GM12878 (cell line): ENCODE data around the gene KRT79. TPM values are rescaled to one million over a fixed set of nuclear protein-coding genes. Genes with fewer than 3 reads are reported as not detected.

ENCODE experiments used
- ATAC-seq: fragments of 200-7000 bp; cut with Tn5 transposase; 3 replicates; pipeline ENCODE4 v1.9.1; 2020; ENCODE audit warnings: mild to moderate bottlenecking, moderate library complexity
- BruUV-seq: library from RNA; stranded (reverse); fragments of 400-500 nt; replicated peaks from 2 replicates; lab custom pipeline; 2021; lab: Mats Ljungman, UMichigan
- CTCF ChIA-PET: fragments of 300-600 bp; sonication (Branson Sonifier 250); formaldehyde crosslinking; extraction: SDS; loops from one replicate; lab custom pipeline; 2021; ENCODE audit warnings: inconsistent platforms; lab: Yijun Ruan, JAX
- POLR2A ChIA-PET: fragments of 350-600 bp; formaldehyde crosslinking; extraction: SDS; loops from one replicate; lab custom pipeline; 2021; ENCODE audit warnings: inconsistent platforms; lab: Charles Lee
- RAD21 ChIA-PET: fragments of 300-600 bp; sonication (Branson Sonifier 250); formaldehyde crosslinking; loops from one replicate; lab custom pipeline; 2023; ENCODE audit warnings: antibody characterized with exemption; ENCODE audit not compliant: unreplicated experiment; lab: Charles Lee
- SMC1A ChIA-PET: fragments of 300-600 bp; sonication (Branson Sonifier 250); formaldehyde crosslinking; loops from one replicate; lab custom pipeline; 2023; ENCODE audit not compliant: unreplicated experiment, uncharacterized antibody; lab: Charles Lee
- DNase-seq: peaks from one replicate; pipeline ENCODE4 v3.0.0-alpha.2; 2011; ENCODE audit warnings: low read depth, low spot score
- FAIRE-seq: peaks from 3 replicates; lab custom pipeline; 2011; peaks lifted over from hg19 to GRCh38; lab: Jason Lieb, UNC
- H2AFZ ChIP-seq: 2 replicates; pipeline ENCODE4 v1.6.0; 2011; ENCODE audit warnings: low read depth, low read length, control low read depth; ENCODE audit not compliant: control insufficient read depth
- H3K27ac ChIP-seq: 2 replicates; pipeline ENCODE4 v1.5.1; 2011; ENCODE audit warnings: control low read depth; ENCODE audit not compliant: control insufficient read depth, insufficient read depth
- H3K27me3 ChIP-seq, 2 experiments: replicated peaks in 1 of 2; 2 replicates each; pipeline versions ENCODE4 v1.6.0 to v1.6.1; 2011; ENCODE audit warnings: low read length in 1 of 2; ENCODE audit not compliant: control insufficient read depth in 2 of 2, insufficient read depth in 2 of 2
- H3K36me3 ChIP-seq, 2 experiments: 2 replicates each; pipeline ENCODE4 v1.5.1; 2011; ENCODE audit warnings: low read length in 1 of 2; ENCODE audit not compliant: control insufficient read depth in 2 of 2, insufficient read depth in 2 of 2
- H3K4me1 ChIP-seq: 2 replicates; pipeline ENCODE4 v1.6.1; 2011; ENCODE audit warnings: mild to moderate bottlenecking, low read length, moderate library complexity, mixed read lengths; ENCODE audit not compliant: control insufficient read depth, insufficient read depth
- H3K4me2 ChIP-seq: 2 replicates; pipeline ENCODE4 v1.6.0; 2011; ENCODE audit warnings: control low read depth; ENCODE audit not compliant: control insufficient read depth, insufficient read depth
- H3K4me3 ChIP-seq: fragments of 200-600 bp; sonication (generic); 2 replicates; pipeline ENCODE4 v1.5.1; 2016
- H3K79me2 ChIP-seq: 2 replicates; pipeline ENCODE4 v1.6.0; 2011; ENCODE audit warnings: low read length; ENCODE audit not compliant: control insufficient read depth, insufficient read depth
- H3K9ac ChIP-seq: 2 replicates; pipeline ENCODE4 v1.8.0; 2011; ENCODE audit warnings: low read length, control low read depth, mixed read lengths; ENCODE audit not compliant: control insufficient read depth, insufficient read depth
- H3K9me3 ChIP-seq: replicated peaks from 3 replicates; pipeline ENCODE4 v1.5.1; 2011; ENCODE audit warnings: mild to moderate bottlenecking, low read length; ENCODE audit not compliant: control insufficient read depth, insufficient read depth
- H4K20me1 ChIP-seq: 2 replicates; pipeline ENCODE4 v1.6.0; 2011; ENCODE audit not compliant: control insufficient read depth, insufficient read depth
- IRF4 ChIP-seq: IDR thresholded peaks from 2 replicates; pipeline ENCODE4 v1.6.1; 2011; ENCODE audit warnings: low read depth, low read length
- NBN ChIP-seq: fragments of 450-650 bp; IDR thresholded peaks from 2 replicates; pipeline ENCODE4 v1.6.1; 2016
- NR2C1 ChIP-seq: fragments of 450-650 bp; IDR thresholded peaks from 2 replicates; pipeline ENCODE4 v1.6.1; 2017; ENCODE audit warnings: antibody characterized with exemption, mild to moderate bottlenecking, moderate library complexity
- STAT1 ChIP-seq: fragments of 450-650 bp; conservative IDR thresholded peaks from 2 replicates; pipeline ENCODE4 v1.6.1; 2014; ENCODE audit warnings: antibody characterized with exemption, mild to moderate bottlenecking
- TAF1 ChIP-seq: IDR thresholded peaks from 2 replicates; pipeline ENCODE4 v1.6.1; 2011; ENCODE audit warnings: mild to moderate bottlenecking, low read depth, low read length, borderline replicate concordance
- ZSCAN29 ChIP-seq: fragments of 450-650 bp; IDR thresholded peaks from 2 replicates; pipeline ENCODE4 v1.6.1; 2017; ENCODE audit warnings: mild to moderate bottlenecking, moderate library complexity
- WGBS: methylation state at CpG from one replicate; pipeline ENCODE4 v1.1.6; 2016; ENCODE audit warnings: low lambda C conversion rate; ENCODE audit not compliant: insufficient replicate concordance, insufficient coverage; ENCODE audit errors: missing lambda C conversion rate; 5-methylcytosine and 5-hydroxymethylcytosine counted together
- in situ Hi-C: fragments of 300-500 bp; cut with MboI; formaldehyde crosslinking; loops from 9 replicates; pipeline ENCODE4 v1.14.3; 2018; ENCODE audit warnings: mixed read lengths
- intact Hi-C: fragments of 100-400 bp; cut with micrococcal nuclease; formaldehyde crosslinking; loops from one replicate; pipeline ENCODE4 v1.14.2; 2022; ENCODE audit not compliant: unreplicated experiment
- polyA plus RNA-seq, 11 experiments: library from polyadenylated mRNA; depleted of rRNA in 4 of 11; unstranded in 6 of 11; stranded (reverse) in 5 of 11; fragments of >200 nt; fragmentation: Nextera tagmentation in 4 of 11; fragmentation: Illumina TruSeq in 1 of 11; extraction: Ambion mirVana in 4 of 11; extraction: Trizol in 1 of 11; gene quantifications; 1 replicate in 1 of 11; 2 replicates in 10 of 11; pipeline versions ENCODE4 v1.2.1 to v1.2.3, GENCODE V29; 2011 to 2016; ENCODE audit warnings: inconsistent platforms in 2 of 11, missing spikeins in 2 of 11, low read depth in 1 of 11
- total RNA-seq, 4 experiments: library from RNA; depleted of rRNA in 3 of 4; stranded (reverse); fragments of >200 nt in 3 of 4; fragmentation: Illumina TruSeq in 1 of 4; extraction: Trizol in 1 of 4; gene quantifications; 2 replicates each; pipeline versions ENCODE4 v1.2.1 to v1.2.3, GENCODE V29; 2013 to 2021
- TF ChIP-seq, protein P1 (sequence below): fragments of 450-650 bp; conservative IDR thresholded peaks from 2 replicates; pipeline ENCODE4 v1.6.1; 2017; ENCODE audit warnings: mild to moderate bottlenecking, moderate library complexity
- TF ChIP-seq, protein P2 (sequence below): fragments of 450-650 bp; IDR thresholded peaks from 2 replicates; pipeline ENCODE4 v1.6.1; 2014; ENCODE audit warnings: mild to moderate bottlenecking

The KRT79 gene
- total and polyA plus RNA-seq, 10 of the 15 experiments (the other 5 are each of a cell fraction or from before 2014, with no cell fraction given) = 0.03 to 0.09 (median 0.07) TPM; not detected in 7

DNA sequence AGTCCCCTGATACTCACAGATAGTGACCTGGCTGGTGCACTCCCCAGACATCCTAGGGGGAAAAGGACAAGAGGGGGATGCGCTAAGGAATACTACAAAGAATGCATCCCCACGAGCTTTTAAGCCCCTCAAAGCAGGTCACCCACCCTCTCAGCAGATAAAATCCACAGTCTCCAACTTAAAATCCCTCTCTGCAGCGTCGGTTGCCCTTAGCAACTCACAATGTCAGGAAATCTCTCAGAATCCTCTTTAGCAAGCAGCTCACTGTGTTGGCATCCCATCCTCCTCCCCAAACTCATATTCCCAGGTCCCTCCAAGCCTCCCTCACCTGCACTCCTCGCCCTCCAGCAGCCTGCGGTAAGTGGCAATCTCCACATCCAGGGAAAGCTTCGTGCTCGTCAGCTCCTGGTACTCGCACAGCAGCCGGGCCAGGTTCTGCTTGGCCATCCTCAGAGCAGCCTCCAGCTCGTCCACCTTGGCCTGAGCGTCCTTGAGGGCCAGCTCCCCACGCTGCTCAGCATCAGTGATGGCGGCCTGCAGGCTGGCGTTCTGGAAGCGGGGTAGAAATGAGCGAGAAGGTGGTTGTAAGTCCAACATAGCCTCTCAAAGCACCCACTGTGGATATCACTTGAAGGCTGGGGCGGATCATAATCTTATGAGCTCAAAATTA lies 5.5 kb upstream of the KRT79 start:
- ChIA-PET CTCF (no interaction called here), SMC1A (interaction anchor here (1.3 kb wide), 1 partner anchor 80 kb away, joined by 3 read pairs; no protein-coding TSS in a partner anchor), POLR2A (no interaction called here)
- Histone ChIP-seq H3K36me3 (no peaks in the 10 kb centered on the region), H3K4me2 (no peak overlapping the region), H4K20me1 (no peaks in the 10 kb centered on the region), H2AFZ (no peak overlapping the region), H3K9me3 (no peaks in the 10 kb centered on the region), H3K79me2 (no peaks in the 10 kb centered on the region), H3K27ac (no peak overlapping the region), H3K9ac (no peak overlapping the region), H3K27me3 (peaks cover 5 to 7% of the 10 kb centered on the region in 2 experiments; a peak in 3 of 4 replicates)
- no TSS peak for BruUV-seq
- in situ Hi-C loops = no loop called here
- FAIRE-seq (no peak), ATAC-seq (no peak), DNase-seq (no peak)
- TF ChIP-seq NBN = no peak
- TF ChIP-seq, all 136 proteins: peak for 0
- RAD21 ChIA-PET = no interaction called here
- 23% methylated on average over 18 of the region's 18 CpGs for WGBS
- no peak overlapping the region for H3K4me3 ChIP-seq
- H3K4me1 ChIP-seq = no peaks in the 10 kb centered on the region
- intact Hi-C loops = no loop called here

DNA sequence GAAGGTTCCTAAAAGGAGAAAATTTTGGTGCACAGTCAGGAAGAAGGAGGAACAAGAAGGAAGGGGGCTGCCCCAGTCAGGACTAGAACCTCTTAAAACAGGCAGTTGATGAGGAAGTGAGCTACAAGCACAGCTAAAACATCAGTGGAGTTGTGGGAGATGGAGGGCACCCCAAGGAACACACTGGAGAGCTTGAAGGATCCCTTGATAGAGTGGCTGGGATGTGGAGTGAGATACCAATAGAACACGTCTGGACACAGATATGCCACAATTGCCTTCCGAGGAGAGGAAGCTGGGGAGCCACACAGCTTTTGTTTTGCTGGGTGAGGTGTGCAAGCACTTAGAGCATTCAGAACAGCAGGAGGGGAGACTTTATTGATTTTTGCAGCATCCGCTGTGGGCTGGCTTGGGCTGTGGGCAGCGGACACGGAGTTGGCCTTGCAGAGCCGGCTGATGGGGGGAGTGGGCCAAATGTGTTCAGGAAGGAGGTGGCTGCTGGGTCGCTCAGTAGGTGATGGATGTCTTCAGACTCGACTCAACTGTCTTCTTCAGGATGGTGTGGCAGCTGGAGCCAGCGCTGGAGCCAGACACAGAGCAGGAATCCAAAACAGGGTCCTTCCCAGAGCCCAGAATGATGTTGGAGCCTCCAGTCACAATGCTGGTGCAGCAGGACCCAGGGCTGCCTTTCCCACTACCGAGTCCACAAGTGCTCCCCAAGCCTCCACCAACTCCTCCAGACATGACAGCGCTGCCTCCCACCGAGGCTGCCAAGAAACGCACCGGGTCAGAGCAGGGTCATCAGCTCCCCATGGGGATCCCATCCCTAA lies 4.7 kb upstream of the KRT79 start:
- ChIA-PET POLR2A (no interaction called here), CTCF (interaction anchor here (1.5 kb wide), 1 partner anchor 32 kb away, joined by 3 read pairs; no protein-coding TSS in a partner anchor), SMC1A (interaction anchor here (1.3 kb wide), 1 partner anchor 79 kb away, joined by 3 read pairs; no protein-coding TSS in a partner anchor), RAD21 (no interaction called here)
- peaks cover 5 to 7% of the 10 kb centered on the region in 2 experiments; a peak in 3 of 4 replicates for H3K27me3 ChIP-seq
- no peak for DNase-seq
- no peak overlapping the region for H2AFZ ChIP-seq
- no peaks in the 10 kb centered on the region for H3K79me2 ChIP-seq
- TF ChIP-seq, protein P1, sequence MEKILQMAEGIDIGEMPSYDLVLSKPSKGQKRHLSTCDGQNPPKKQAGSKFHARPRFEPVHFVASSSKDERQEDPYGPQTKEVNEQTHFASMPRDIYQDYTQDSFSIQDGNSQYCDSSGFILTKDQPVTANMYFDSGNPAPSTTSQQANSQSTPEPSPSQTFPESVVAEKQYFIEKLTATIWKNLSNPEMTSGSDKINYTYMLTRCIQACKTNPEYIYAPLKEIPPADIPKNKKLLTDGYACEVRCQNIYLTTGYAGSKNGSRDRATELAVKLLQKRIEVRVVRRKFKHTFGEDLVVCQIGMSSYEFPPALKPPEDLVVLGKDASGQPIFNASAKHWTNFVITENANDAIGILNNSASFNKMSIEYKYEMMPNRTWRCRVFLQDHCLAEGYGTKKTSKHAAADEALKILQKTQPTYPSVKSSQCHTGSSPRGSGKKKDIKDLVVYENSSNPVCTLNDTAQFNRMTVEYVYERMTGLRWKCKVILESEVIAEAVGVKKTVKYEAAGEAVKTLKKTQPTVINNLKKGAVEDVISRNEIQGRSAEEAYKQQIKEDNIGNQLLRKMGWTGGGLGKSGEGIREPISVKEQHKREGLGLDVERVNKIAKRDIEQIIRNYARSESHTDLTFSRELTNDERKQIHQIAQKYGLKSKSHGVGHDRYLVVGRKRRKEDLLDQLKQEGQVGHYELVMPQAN = no peak
- TF ChIP-seq STAT1 (no peak), IRF4 (no peak), TAF1 (no peak), NR2C1 (no peak), ZSCAN29 (no peak)
- TF ChIP-seq, protein P2, sequence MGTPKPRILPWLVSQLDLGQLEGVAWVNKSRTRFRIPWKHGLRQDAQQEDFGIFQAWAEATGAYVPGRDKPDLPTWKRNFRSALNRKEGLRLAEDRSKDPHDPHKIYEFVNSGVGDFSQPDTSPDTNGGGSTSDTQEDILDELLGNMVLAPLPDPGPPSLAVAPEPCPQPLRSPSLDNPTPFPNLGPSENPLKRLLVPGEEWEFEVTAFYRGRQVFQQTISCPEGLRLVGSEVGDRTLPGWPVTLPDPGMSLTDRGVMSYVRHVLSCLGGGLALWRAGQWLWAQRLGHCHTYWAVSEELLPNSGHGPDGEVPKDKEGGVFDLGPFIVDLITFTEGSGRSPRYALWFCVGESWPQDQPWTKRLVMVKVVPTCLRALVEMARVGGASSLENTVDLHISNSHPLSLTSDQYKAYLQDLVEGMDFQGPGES = no peak
- no peak for ATAC-seq
- no peak overlapping the region for H3K4me3 ChIP-seq
- H3K27ac ChIP-seq = no peak overlapping the region
- intact Hi-C loops = no loop called here
- H3K9me3 ChIP-seq = no peaks in the 10 kb centered on the region
- in situ Hi-C loops = no loop called here
- no peak overlapping the region for H3K9ac ChIP-seq
- no TSS peak for BruUV-seq
- no peaks in the 10 kb centered on the region for H3K4me1 ChIP-seq
- WGBS = 30% methylated on average over 14 of the region's 14 CpGs
- H4K20me1 ChIP-seq = no peaks in the 10 kb centered on the region
- no peak for FAIRE-seq
- no peaks in the 10 kb centered on the region for H3K36me3 ChIP-seq
- H3K4me2 ChIP-seq = no peak overlapping the region
